Measurements from ENCODE around the gene SDHC.
"Not testable (repeated sequence)": the region's sequence is repeated elsewhere in the genome, so short reads cannot be mapped to it uniquely, and the experiment has no call there.

The SDHC gene

GRCh38 chr1:161309868-161310267 lies 4.3 kb upstream of the SDHC start, which contains the start of gene MPZ (continued):
- TF ChIP-seq PATZ1 (CRISPR knock-in tag; IDR thresholded peaks at IDR 0.05; ENCODE audit: borderline replicate concordance) (no peak), ZFP30 (CRISPR knock-in tag; IDR thresholded peaks at IDR 0.05) (no peak)

- no peak for ATAC-seq
These were observed 2.5 kb upstream of the SDHC start for GRCh38 chr1:161311595-161312181.

GRCh38 chr1:161313554-161314200 lies 504 bp upstream of the SDHC start:
- ATAC-seq = no peak; the same call in 2 of the 3 replicates
- TF ChIP-seq TOX (CRISPR knock-in tag; IDR thresholded peaks at IDR 0.05; ENCODE audit: borderline replicate concordance) = no peak
- no peak for TF ChIP-seq ZNF8 (CRISPR knock-in tag; IDR thresholded peaks at IDR 0.05)
- TF ChIP-seq ZNF70 (CRISPR knock-in tag; IDR thresholded peaks at IDR 0.05) = no peak
- TF ChIP-seq ARNTL (CRISPR knock-in tag; IDR thresholded peaks at IDR 0.05; ENCODE audit: borderline replicate concordance, low read depth) = no peak
- TF ChIP-seq TCF4 (CRISPR knock-in tag; IDR thresholded peaks at IDR 0.05; ENCODE audit: borderline replicate concordance) = no peak
- TF ChIP-seq ZFP30 (CRISPR knock-in tag; IDR thresholded peaks at IDR 0.05) = no peak
- TF ChIP-seq POU6F1 (CRISPR knock-in tag; IDR thresholded peaks at IDR 0.05; ENCODE audit: borderline replicate concordance, low read depth) = no peak
- no peak for TF ChIP-seq SNAI2 (CRISPR knock-in tag; IDR thresholded peaks at IDR 0.05)
- TF ChIP-seq ESRRG (CRISPR knock-in tag; IDR thresholded peaks at IDR 0.05) = no peak
- no peak for TF ChIP-seq ISL1 (CRISPR knock-in tag; IDR thresholded peaks at IDR 0.05)

More at GRCh38 chr1:161311595-161312181, 2.5 kb upstream of the SDHC start:
- no peak for TF ChIP-seq ZNF8 (CRISPR knock-in tag; IDR thresholded peaks at IDR 0.05)
- TF ChIP-seq POU6F1 (CRISPR knock-in tag; IDR thresholded peaks at IDR 0.05; ENCODE audit: borderline replicate concordance, low read depth) = no peak
- no peak for TF ChIP-seq OSR1 (CRISPR knock-in tag; IDR thresholded peaks at IDR 0.05)
- no peak for TF ChIP-seq PPARA (CRISPR knock-in tag; IDR thresholded peaks at IDR 0.05; ENCODE audit: borderline replicate concordance)
- TF ChIP-seq PATZ1 (CRISPR knock-in tag; IDR thresholded peaks at IDR 0.05; ENCODE audit: borderline replicate concordance) = no peak
- TF ChIP-seq ZC3H10 (CRISPR knock-in tag; IDR thresholded peaks at IDR 0.05) = no peak
- TF ChIP-seq ISL1 (CRISPR knock-in tag; IDR thresholded peaks at IDR 0.05) = no peak
- no peak for TF ChIP-seq ZFP3 (CRISPR knock-in tag; IDR thresholded peaks at IDR 0.05)
- TF ChIP-seq ARNTL (CRISPR knock-in tag; IDR thresholded peaks at IDR 0.05; ENCODE audit: borderline replicate concordance, low read depth) = no peak
- no peak for TF ChIP-seq TCF4 (CRISPR knock-in tag; IDR thresholded peaks at IDR 0.05; ENCODE audit: borderline replicate concordance)

GRCh38 chr1:161315841-161316674 lies 1.9 kb downstream of the SDHC start:
- not testable (repeated sequence) for ATAC-seq

GRCh38 chr1:161324020-161324419 lies 9.8 kb downstream of the SDHC start:
- ATAC-seq = no peak
- TF ChIP-seq ARNTL (CRISPR knock-in tag; IDR thresholded peaks at IDR 0.05; ENCODE audit: borderline replicate concordance, low read depth) (no peak), ZNF8 (CRISPR knock-in tag; IDR thresholded peaks at IDR 0.05) (no peak), PPARA (CRISPR knock-in tag; IDR thresholded peaks at IDR 0.05; ENCODE audit: borderline replicate concordance) (no peak)

All from SK-N-SH treated with all-trans-retinoic acid at 6 μM for 48 hours (cell line).